Peyer's patch (tissue), 4 donors: ENCODE results near the gene EPAS1. TPM values are rescaled to one million over a fixed set of nuclear protein-coding genes. Genes with fewer than 3 reads are reported as not detected.

Source experiments
- DNase-seq, 3 donors: peaks; one replicate each; pipeline ENCODE4 v3.0.0-alpha.2; 2017 to 2019
- H3K27ac ChIP-seq, 4 donors: fragments of 200-600 bp; sonication (generic); one replicate each; pipeline ENCODE4 v1.5.1; 2016 to 2019
- H3K27me3 ChIP-seq, 2 donors: fragments of 200-600 bp; sonication (generic); one replicate each; pipeline ENCODE4 v1.5.1; 2019
- H3K36me3 ChIP-seq, 3 donors: fragments of 200-600 bp; sonication (generic); one replicate each; pipeline ENCODE4 v1.5.1; 2016 to 2019
- H3K4me1 ChIP-seq, 4 donors: fragments of 200-600 bp; sonication (generic); one replicate each; pipeline ENCODE4 v1.5.1; 2016 to 2019
- H3K4me3 ChIP-seq, 4 donors: fragments of 200-600 bp; sonication (generic); 1 replicate in 3 of 4; 2 replicates in 1 of 4; pipeline ENCODE4 v1.5.1; 2016 to 2019; ENCODE audit warnings: mild to moderate bottlenecking in 1 of 4
- H3K9me3 ChIP-seq, 4 donors: fragments of 200-600 bp; sonication (generic); one replicate each; pipeline ENCODE4 v1.5.1; 2016 to 2019; ENCODE audit warnings: mild to moderate bottlenecking in 1 of 4
- CTCF ChIP-seq, 6 experiments: fragments of 450-650 bp in 4 of 6; fragments of 200-600 bp in 2 of 6; sonication (generic) in 1 of 6; IDR thresholded peaks; one replicate each; pipeline ENCODE4 v1.5.1; 2017 to 2019; ENCODE audit warnings: antibody characterized with exemption in 6 of 6, mild to moderate bottlenecking in 3 of 6, moderate library complexity in 1 of 6
- POLR2A ChIP-seq, 2 donors: fragments of 450-650 bp; IDR thresholded peaks; one replicate each; pipeline ENCODE4 v1.5.1; 2017; ENCODE audit warnings: antibody characterized with exemption in 2 of 2, mild to moderate bottlenecking in 2 of 2, moderate library complexity in 2 of 2
- total RNA-seq, 4 donors: library from RNA; depleted of rRNA; stranded (reverse); fragments of >200 nt; gene quantifications; one replicate each; pipeline ENCODE4 v1.1.0, GENCODE V29; 2016

EPAS1 gene
- total RNA-seq, 4 donors from 2014 or later, result 114 to 240 (median 196) TPM

GRCh38 chr2:46328829-46329228, 31.6 kb downstream of the EPAS1 start:
- H3K4me1 ChIP-seq, result peaks cover 0 to 62% (median 2%) of the 10 kb centered on the region in 4 donors
- no peaks in the 10 kb centered on the region for H3K27me3 ChIP-seq
- DNase-seq, result no peak
- no peak overlapping the region for H3K4me3 ChIP-seq
- no peaks in the 10 kb centered on the region for H3K9me3 ChIP-seq
- H3K27ac ChIP-seq, result no peak overlapping the region
- no peaks in the 10 kb centered on the region for H3K36me3 ChIP-seq
- TF ChIP-seq POLR2A (IDR thresholded peaks at IDR 0.05) (no peak), CTCF (IDR thresholded peaks at IDR 0.05) (no peak)

- Histone ChIP-seq H3K27me3 (no peaks in the 10 kb centered on the region), H3K9me3 (no peaks in the 10 kb centered on the region), H3K36me3 (no peaks in the 10 kb centered on the region), H3K4me1 (peaks cover 0 to 68% (median 4%) of the 10 kb centered on the region in 4 donors), H3K4me3 (no peak overlapping the region), H3K27ac (peak overlapping the region in 2 of 4 donors; percentile 66 to 92)
- no peak for DNase-seq
- no peak for TF ChIP-seq POLR2A (IDR thresholded peaks at IDR 0.05)
- no peak for TF ChIP-seq CTCF (IDR thresholded peaks at IDR 0.05)
Measured at GRCh38 chr2:46329340-46329739, 32.1 kb downstream of the EPAS1 start.

DNA sequence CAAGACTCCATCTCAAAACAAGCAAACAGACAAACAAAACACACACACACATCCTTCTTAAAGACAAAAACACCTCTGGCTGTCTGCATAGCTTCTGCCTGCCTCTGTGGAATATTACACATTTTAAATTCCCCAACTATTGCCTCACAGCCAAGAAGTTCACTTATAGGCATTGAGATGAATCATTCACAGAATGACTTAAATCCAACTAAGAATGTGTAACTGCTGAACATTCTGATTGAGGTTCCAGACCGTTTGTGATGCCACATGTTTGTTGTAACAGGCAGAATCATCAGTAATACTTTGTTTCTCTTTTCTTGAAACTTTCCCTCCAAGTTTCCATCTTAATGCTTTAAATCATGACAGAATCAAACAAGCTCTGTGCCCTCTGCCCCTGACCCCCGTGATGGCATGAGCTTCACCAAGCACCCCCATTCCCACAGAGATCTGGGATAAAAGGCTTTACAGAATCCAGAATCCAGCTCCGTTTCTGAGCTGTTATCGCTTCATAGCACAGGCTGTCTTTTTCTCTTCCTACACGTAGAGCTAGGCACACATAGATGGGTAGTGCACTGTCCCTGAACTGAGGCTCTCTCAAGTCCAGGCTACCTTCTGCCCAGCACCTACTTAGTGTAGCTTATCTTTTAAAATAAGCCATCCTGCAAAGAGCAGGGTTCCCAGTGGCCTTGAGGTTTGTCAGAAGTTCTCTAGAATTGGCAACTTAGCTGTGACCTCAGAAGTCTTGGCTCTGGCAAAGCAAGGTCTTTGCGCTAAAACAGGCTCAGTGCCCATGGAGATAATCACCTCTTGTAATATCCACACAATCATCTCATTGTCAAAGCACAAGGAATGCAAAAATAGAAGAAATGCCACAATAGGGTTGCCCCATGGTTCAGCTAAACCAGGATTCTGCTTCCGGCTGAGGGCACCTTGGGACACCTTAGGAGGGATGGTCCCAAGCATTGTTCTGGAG, 32.9 kb downstream of the EPAS1 start:
- no peak for TF ChIP-seq CTCF (IDR thresholded peaks at IDR 0.05)
- TF ChIP-seq POLR2A (IDR thresholded peaks at IDR 0.05), result no peak
- H3K27ac ChIP-seq, result peak overlapping the region in 2 of 4 donors; percentile 66 to 92
- no peaks in the 10 kb centered on the region for H3K9me3 ChIP-seq
- no peaks in the 10 kb centered on the region for H3K27me3 ChIP-seq
- peaks cover 0 to 74% (median 4%) of the 10 kb centered on the region in 4 donors for H3K4me1 ChIP-seq
- H3K4me3 ChIP-seq, result no peak overlapping the region
- DNase-seq, result no peak
- no peaks in the 10 kb centered on the region for H3K36me3 ChIP-seq

DNA sequence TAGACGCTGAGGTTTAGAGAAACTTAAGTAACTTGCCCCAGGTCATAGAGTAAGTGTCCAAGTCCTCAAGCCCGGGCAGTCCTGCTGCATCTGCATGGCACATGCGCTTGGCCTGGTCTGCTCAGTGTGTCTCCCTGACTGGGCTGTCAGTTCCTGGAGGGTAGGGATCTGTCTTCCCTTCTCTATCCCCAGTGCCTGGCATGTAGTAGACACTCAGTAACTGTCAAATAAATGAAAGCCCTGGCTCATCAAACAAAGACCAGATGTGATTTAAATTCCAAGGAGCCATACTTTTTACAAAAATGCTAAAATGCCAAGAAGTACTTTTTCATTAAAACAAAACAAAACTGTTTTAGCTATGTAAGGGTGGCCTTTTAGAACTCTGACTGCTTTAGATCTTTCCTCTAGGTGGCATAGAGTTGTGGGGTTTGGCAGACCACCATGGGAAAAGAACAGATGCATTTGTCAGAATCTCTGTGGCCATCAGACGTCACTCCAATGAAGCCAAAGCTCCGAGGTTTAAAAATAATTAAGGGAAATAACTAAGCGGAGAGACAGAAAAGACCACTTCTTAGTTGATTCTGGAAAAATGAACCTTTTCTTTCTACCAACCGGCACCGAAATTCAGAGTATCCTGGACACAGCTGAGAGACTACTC, 34.0 kb downstream of the EPAS1 start:
- H3K4me1 ChIP-seq, result peaks cover 0 to 85% (median 4%) of the 10 kb centered on the region in 4 donors
- no peaks in the 10 kb centered on the region for H3K9me3 ChIP-seq
- H3K36me3 ChIP-seq, result no peaks in the 10 kb centered on the region
- no peak for TF ChIP-seq CTCF (IDR thresholded peaks at IDR 0.05)
- no peak for TF ChIP-seq POLR2A (IDR thresholded peaks at IDR 0.05)
- peak in 1 of 3 donors; percentile 54 for DNase-seq
- H3K27ac ChIP-seq, result peak overlapping the region in 3 of 4 donors; percentile 38 to 92 (median 66)
- H3K27me3 ChIP-seq, result no peaks in the 10 kb centered on the region
- no peak overlapping the region for H3K4me3 ChIP-seq

GRCh38 chr2:46332686-46333281, 35.6 kb downstream of the EPAS1 start:
- TF ChIP-seq CTCF (IDR thresholded peaks at IDR 0.05), result no peak
- TF ChIP-seq POLR2A (IDR thresholded peaks at IDR 0.05), result no peak
- no peak for DNase-seq
- no peak overlapping the region for H3K4me3 ChIP-seq
- peak overlapping the region in 3 of 4 donors; percentile 45 to 92 (median 66) for H3K27ac ChIP-seq
- H3K36me3 ChIP-seq, result no peaks in the 10 kb centered on the region
- peaks cover 0 to 90% (median 7%) of the 10 kb centered on the region in 4 donors for H3K4me1 ChIP-seq
- H3K27me3 ChIP-seq, result no peaks in the 10 kb centered on the region
- H3K9me3 ChIP-seq, result no peaks in the 10 kb centered on the region
